Fibroblast of villous mesenchyme (primary cell): Measurements from ENCODE around the gene MTARC1. TPM values are rescaled to one million over a fixed set of nuclear protein-coding genes. Genes with fewer than 3 reads are reported as not detected.
A peak's percentile ranks its signal among the peaks of the same experiment; 100 is the strongest.

Source experiments
- DNase-seq: peaks from one replicate; pipeline ENCODE4 v3.0.0-alpha.2; 2010; ENCODE audit warnings: low read depth
- H3K4me3 ChIP-seq: 2 replicates; pipeline ENCODE4 v1.5.1; 2011; ENCODE audit warnings: low read depth, mild to moderate bottlenecking, low read length
- CTCF ChIP-seq: IDR thresholded peaks from 2 replicates; pipeline ENCODE4 v1.5.1; 2012; ENCODE audit warnings: low read depth, mild to moderate bottlenecking, low read length; ENCODE audit not compliant: insufficient read depth
- total RNA-seq: library from RNA; depleted of rRNA; stranded (reverse); fragments of >200 nt; gene quantifications from 2 replicates; pipeline ENCODE4 v1.2.3, GENCODE V29; 2012

The MTARC1 gene
- total RNA-seq, 1 donor = 1.7 TPM

- no peak for TF ChIP-seq CTCF
- no peak overlapping the region for H3K4me3 ChIP-seq
- no peak for DNase-seq
These were observed 31.4 kb upstream of the MTARC1 start for GRCh38 chr1:220755309-220755708.

GRCh38 chr1:220757441-220757840, 29.3 kb upstream of the MTARC1 start:
- TF ChIP-seq CTCF = no peak
- H3K4me3 ChIP-seq = no peak overlapping the region
- no peak for DNase-seq

GRCh38 chr1:220759147-220759546, 27.6 kb upstream of the MTARC1 start:
- no peak overlapping the region for H3K4me3 ChIP-seq
- DNase-seq = no peak
- TF ChIP-seq CTCF = no peak

- H3K4me3 ChIP-seq = no peak overlapping the region
- no peak for DNase-seq
- TF ChIP-seq CTCF = no peak
These were observed 24.9 kb upstream of the MTARC1 start for GRCh38 chr1:220761688-220762427.

- no peak for TF ChIP-seq CTCF
- H3K4me3 ChIP-seq = no peak overlapping the region
These were observed 22.0 kb upstream of the MTARC1 start for GRCh38 chr1:220764757-220765156.

GRCh38 chr1:220767312-220768125, 19.2 kb upstream of the MTARC1 start:
- TF ChIP-seq CTCF = no peak
- peak; percentile 88 for DNase-seq
- peak overlapping the region; percentile 10 for H3K4me3 ChIP-seq

More at GRCh38 chr1:220764757-220765156, 22.0 kb upstream of the MTARC1 start:
- DNase-seq = no peak
